Mesenchymal stem cell (in vitro differentiated cells and primary cell): Measurements from ENCODE around the gene USP31.
A peak's percentile ranks its signal among the peaks of the same experiment; 100 is the strongest.

Source experiments
- DNase-seq: peaks from one replicate; pipeline ENCODE4 v3.0.0-alpha.2; 2013
- H2AFZ ChIP-seq: one replicate; pipeline ENCODE4 v1.6.1; 2013; ENCODE audit warnings: low read depth, mild to moderate bottlenecking, control low read depth, inconsistent platforms, low read length, moderate library complexity
- H2AK5ac ChIP-seq: 2 replicates; pipeline ENCODE4 v1.6.1; 2013; ENCODE audit warnings: low read length, moderate library complexity, mild to moderate bottlenecking, inconsistent platforms; ENCODE audit not compliant: severe bottlenecking
- H2BK120ac ChIP-seq: one replicate; pipeline ENCODE4 v1.6.1; 2013; ENCODE audit warnings: low read depth, mild to moderate bottlenecking, inconsistent platforms, low read length, moderate library complexity
- H2BK12ac ChIP-seq, 2 experiments: one replicate each; pipeline ENCODE4 v1.6.1; 2013; ENCODE audit warnings: inconsistent platforms in 2 of 2, low read length in 2 of 2, mild to moderate bottlenecking in 2 of 2, moderate library complexity in 2 of 2, control low read depth in 1 of 2
- H2BK15ac ChIP-seq: one replicate; pipeline ENCODE4 v1.6.1; 2013; ENCODE audit warnings: mild to moderate bottlenecking, low read depth, inconsistent platforms; ENCODE audit not compliant: poor library complexity, severe bottlenecking
- H2BK5ac ChIP-seq: 2 replicates; pipeline ENCODE4 v1.6.1; 2013; ENCODE audit warnings: low read depth, mild to moderate bottlenecking, low read length, control low read depth, inconsistent platforms; ENCODE audit not compliant: poor library complexity, severe bottlenecking
- H3K14ac ChIP-seq, 2 experiments: one replicate each; pipeline ENCODE4 v1.6.1; 2013; ENCODE audit warnings: inconsistent platforms in 2 of 2, low read length in 2 of 2, control low read depth in 1 of 2, mild to moderate bottlenecking in 1 of 2, moderate library complexity in 1 of 2
- H3K18ac ChIP-seq, 2 experiments: one replicate each; pipeline ENCODE4 v1.6.1; 2013; ENCODE audit warnings: inconsistent platforms in 2 of 2, low read length in 2 of 2, control low read depth in 1 of 2, low read depth in 1 of 2, mild to moderate bottlenecking in 1 of 2
- H3K23ac ChIP-seq, 2 experiments: one replicate each; pipeline ENCODE4 v1.6.1; 2013; ENCODE audit warnings: inconsistent platforms in 2 of 2, low read length in 2 of 2, mild to moderate bottlenecking in 2 of 2, moderate library complexity in 2 of 2, control low read depth in 1 of 2
- H3K27ac ChIP-seq: 2 replicates; pipeline ENCODE4 v1.5.1; 2013; ENCODE audit warnings: mild to moderate bottlenecking, moderate library complexity, low read length, control low read depth, inconsistent platforms; ENCODE audit not compliant: poor library complexity, severe bottlenecking
- H3K27me3 ChIP-seq, 2 experiments: 2 replicates each; pipeline versions ENCODE4 v1.6.1 to v1.7.0; 2013; ENCODE audit warnings: low read length in 2 of 2, mild to moderate bottlenecking in 2 of 2, moderate library complexity in 2 of 2, control low read depth in 1 of 2, inconsistent platforms in 1 of 2; ENCODE audit not compliant: control insufficient read depth in 1 of 2, insufficient read depth in 1 of 2
- H3K36me3 ChIP-seq, 2 experiments: 2 replicates each; pipeline versions ENCODE4 v1.6.1 to v1.7.0; 2013; ENCODE audit warnings: low read length in 2 of 2, control low read depth in 1 of 2, inconsistent platforms in 1 of 2, low read depth in 1 of 2, mild to moderate bottlenecking in 1 of 2; ENCODE audit not compliant: insufficient read depth in 2 of 2, control insufficient read depth in 1 of 2
- H3K4ac ChIP-seq, 2 experiments: one replicate each; pipeline ENCODE4 v1.6.1; 2013; ENCODE audit warnings: inconsistent platforms in 2 of 2, low read length in 2 of 2, mild to moderate bottlenecking in 2 of 2, moderate library complexity in 2 of 2, control low read depth in 1 of 2, low read depth in 1 of 2
- H3K4me1 ChIP-seq: 2 replicates; pipeline ENCODE4 v1.6.1; 2013; ENCODE audit warnings: low read depth, low read length, control low read depth; ENCODE audit not compliant: control insufficient read depth, insufficient read depth
- H3K4me2 ChIP-seq: 2 replicates; pipeline ENCODE4 v1.6.1; 2013; ENCODE audit warnings: low read length, mild to moderate bottlenecking, inconsistent platforms; ENCODE audit not compliant: poor library complexity, severe bottlenecking
- H3K4me3 ChIP-seq, 2 experiments: 2 replicates each; pipeline versions ENCODE4 v1.5.1 to v1.7.0; 2013; ENCODE audit warnings: low read length in 2 of 2, mild to moderate bottlenecking in 2 of 2, control low read depth in 1 of 2, low read depth in 1 of 2; ENCODE audit not compliant: insufficient read depth in 1 of 2
- H3K79me1 ChIP-seq: replicated peaks from 2 replicates; pipeline ENCODE4 v1.6.1; 2013; ENCODE audit warnings: mild to moderate bottlenecking, control low read depth, low read length, inconsistent platforms; ENCODE audit not compliant: poor library complexity, severe bottlenecking
- H3K9ac ChIP-seq: 2 replicates; pipeline ENCODE4 v1.7.0; 2013; ENCODE audit warnings: mild to moderate bottlenecking, low read length, moderate library complexity
- H3K9me3 ChIP-seq: 2 replicates; pipeline ENCODE4 v1.7.0; 2013; ENCODE audit warnings: mild to moderate bottlenecking, low read length; ENCODE audit not compliant: control insufficient read depth
- H4K8ac ChIP-seq: one replicate; pipeline ENCODE4 v1.6.1; 2013; ENCODE audit warnings: inconsistent platforms, mild to moderate bottlenecking, low read length, moderate library complexity
- H4K91ac ChIP-seq: one replicate; pipeline ENCODE4 v1.6.1; 2013; ENCODE audit warnings: mild to moderate bottlenecking, low read length, inconsistent platforms
- WGBS: methylation state at CpG from one replicate; pipeline ENCODE4 v1.1.7; 2013; ENCODE audit warnings: mixed read lengths; 5-methylcytosine and 5-hydroxymethylcytosine counted together

USP31 gene

GRCh38 chr16:23027386-23027785, 121.9 kb downstream of the USP31 start:
- H3K79me1 ChIP-seq, result no peaks in the 10 kb centered on the region
- no peak overlapping the region for H3K4ac ChIP-seq
- H4K8ac ChIP-seq, result no peak overlapping the region
- 63% methylated on average over 1 of the region's 1 CpG for WGBS
- no peaks in the 10 kb centered on the region for H3K36me3 ChIP-seq
- no peak overlapping the region for H3K14ac ChIP-seq
- H2AK5ac ChIP-seq, result no peak overlapping the region
- H2AFZ ChIP-seq, result no peak overlapping the region
- no peak overlapping the region for H2BK120ac ChIP-seq
- no peak overlapping the region for H2BK12ac ChIP-seq
- H3K23ac ChIP-seq, result no peak overlapping the region
- H3K27me3 ChIP-seq, result peaks cover 0 to 4% of the 10 kb centered on the region in 2 experiments
- H3K27ac ChIP-seq, result no peak overlapping the region
- no peak overlapping the region for H2BK5ac ChIP-seq
- H3K4me2 ChIP-seq, result no peak overlapping the region
- no peaks in the 10 kb centered on the region for H3K9me3 ChIP-seq
- no peak for DNase-seq
- no peak overlapping the region for H3K4me3 ChIP-seq
- no peak overlapping the region for H3K9ac ChIP-seq
- no peaks in the 10 kb centered on the region for H3K4me1 ChIP-seq
- H3K18ac ChIP-seq, result no peak overlapping the region
- no peak overlapping the region for H2BK15ac ChIP-seq
- no peak overlapping the region for H4K91ac ChIP-seq

- WGBS, result 22% methylated on average over 2 of the region's 3 CpGs
- Histone ChIP-seq H3K36me3 (no peaks in the 10 kb centered on the region), H3K4me2 (no peak overlapping the region)
These were observed 122.4 kb downstream of the USP31 start for GRCh38 chr16:23026784-23027362.

GRCh38 chr16:23025692-23026307, 123.5 kb downstream of the USP31 start:
- Histone ChIP-seq H2BK120ac (no peak overlapping the region), H3K79me1 (no peaks in the 10 kb centered on the region), H3K23ac (no peak overlapping the region), H3K9ac (no peak overlapping the region), H3K18ac (no peak overlapping the region), H2BK5ac (no peak overlapping the region), H2AK5ac (no peak overlapping the region), H3K4me2 (no peak overlapping the region), H3K4me3 (no peak overlapping the region), H3K27me3 (peaks cover 0 to 4% of the 10 kb centered on the region in 2 experiments), H3K4ac (no peak overlapping the region), H3K9me3 (no peaks in the 10 kb centered on the region), H3K14ac (no peak overlapping the region), H2BK15ac (no peak overlapping the region), H2AFZ (no peak overlapping the region), H3K36me3 (no peaks in the 10 kb centered on the region), H4K91ac (no peak overlapping the region), H2BK12ac (no peak overlapping the region), H3K27ac (no peak overlapping the region), H3K4me1 (no peaks in the 10 kb centered on the region), H4K8ac (no peak overlapping the region)
- 85% methylated on average over 2 of the region's 4 CpGs for WGBS
- DNase-seq, result no peak

More at GRCh38 chr16:23026784-23027362, 122.4 kb downstream of the USP31 start:
- H2AK5ac ChIP-seq, result no peak overlapping the region
- H3K9ac ChIP-seq, result no peak overlapping the region
- H3K4ac ChIP-seq, result no peak overlapping the region
- peak; percentile 10 for DNase-seq
- H2BK12ac ChIP-seq, result no peak overlapping the region
- H2BK15ac ChIP-seq, result no peak overlapping the region
- peaks cover 0 to 4% of the 10 kb centered on the region in 2 experiments for H3K27me3 ChIP-seq
- no peak overlapping the region for H4K91ac ChIP-seq
- H2BK5ac ChIP-seq, result no peak overlapping the region
- no peak overlapping the region for H4K8ac ChIP-seq
- no peak overlapping the region for H3K14ac ChIP-seq
- H3K4me3 ChIP-seq, result no peak overlapping the region
- H3K18ac ChIP-seq, result no peak overlapping the region
- H3K4me1 ChIP-seq, result no peaks in the 10 kb centered on the region
- no peaks in the 10 kb centered on the region for H3K9me3 ChIP-seq
- no peak overlapping the region for H3K23ac ChIP-seq
- no peak overlapping the region for H2BK120ac ChIP-seq
- no peak overlapping the region for H3K27ac ChIP-seq
- H3K79me1 ChIP-seq, result no peaks in the 10 kb centered on the region
- H2AFZ ChIP-seq, result no peak overlapping the region

GRCh38 chr16:23024044-23024443, 125.2 kb downstream of the USP31 start:
- Histone ChIP-seq H2BK12ac (no peak overlapping the region), H3K27ac (no peak overlapping the region), H3K79me1 (no peaks in the 10 kb centered on the region), H2BK15ac (no peak overlapping the region), H3K23ac (no peak overlapping the region), H3K4ac (no peak overlapping the region), H3K4me2 (no peak overlapping the region), H3K18ac (no peak overlapping the region), H3K36me3 (no peaks in the 10 kb centered on the region), H3K9me3 (no peaks in the 10 kb centered on the region), H2AFZ (no peak overlapping the region), H2BK120ac (no peak overlapping the region), H2AK5ac (no peak overlapping the region), H4K91ac (no peak overlapping the region), H3K4me1 (no peaks in the 10 kb centered on the region), H2BK5ac (no peak overlapping the region), H3K4me3 (no peak overlapping the region), H3K9ac (no peak overlapping the region), H3K14ac (no peak overlapping the region), H4K8ac (no peak overlapping the region), H3K27me3 (no peaks in the 10 kb centered on the region)
- WGBS, result 40% methylated on average over 1 of the region's 4 CpGs
- no peak for DNase-seq
